Stimulated activated effector memory CD8-positive, alpha-beta T cell treated with anti-CD3 and anti-CD28 coated beads, Interleukin-12 subunit alpha, Interleukin-12 subunit beta, amount 100 ng/mL, for 72 hours (primary cell): ENCODE results near the gene COL4A6.

Experiments
- ATAC-seq: fragments of 150-1000 bp; cut with Tn5 transposase; 2 replicates; pipeline ENCODE4 v1.10.0; 2021
- DNase-seq, 2 donors: peaks; one replicate each; pipeline ENCODE4 v3.0.0; 2021 to 2022; ENCODE audit warnings: low spot score in 2 of 2
- H3K27ac Mint-ChIP-seq: one replicate; pipeline ENCODE4 v1.8.0; 2022; ENCODE audit warnings: mild to moderate bottlenecking, mixed read lengths
- H3K36me3 Mint-ChIP-seq: one replicate; pipeline ENCODE4 v1.8.0; 2022; ENCODE audit warnings: mild to moderate bottlenecking, mixed read lengths
- H3K4me1 Mint-ChIP-seq: one replicate; pipeline ENCODE4 v1.8.0; 2022; ENCODE audit warnings: mixed read lengths
- H3K4me3 Mint-ChIP-seq: one replicate; pipeline ENCODE4 v1.8.0; 2022; ENCODE audit warnings: mild to moderate bottlenecking, mixed read lengths
- H3K9me3 Mint-ChIP-seq: one replicate; pipeline ENCODE4 v1.8.0; 2022; ENCODE audit warnings: mixed read lengths

The COL4A6 gene

GRCh38 chrX:108285356-108285755, 152.9 kb downstream of the COL4A6 start:
- no peaks in the 10 kb centered on the region for H3K4me1 Mint-ChIP-seq
- H3K4me3 Mint-ChIP-seq: no peak overlapping the region
- H3K36me3 Mint-ChIP-seq: no peaks in the 10 kb centered on the region
- no peaks in the 10 kb centered on the region for H3K9me3 Mint-ChIP-seq
- DNase-seq (no peak), ATAC-seq (no peak)
- H3K27ac Mint-ChIP-seq: no peak overlapping the region

DNA sequence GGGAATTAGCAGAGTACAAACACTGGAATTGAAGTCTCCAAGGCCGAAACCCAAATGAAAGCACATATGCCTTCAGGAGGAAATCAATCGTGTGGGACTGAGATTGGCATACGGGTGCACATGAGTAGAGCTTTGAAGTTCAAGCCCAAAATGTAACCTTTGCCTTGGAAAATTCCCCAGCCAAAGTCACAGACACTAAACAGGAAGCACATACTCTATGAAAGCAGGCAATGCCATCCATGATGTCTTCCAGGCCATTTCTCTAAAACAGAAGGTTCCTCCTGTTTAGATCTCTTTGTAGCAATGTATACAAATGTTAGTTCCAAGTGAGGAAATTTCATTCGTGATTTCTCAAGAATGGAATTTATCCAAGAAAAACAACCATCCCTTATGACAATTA, 162.5 kb downstream of the COL4A6 start:
- Mint-ChIP-seq H3K27ac (no peak overlapping the region), H3K4me1 (no peaks in the 10 kb centered on the region), H3K9me3 (no peaks in the 10 kb centered on the region), H3K4me3 (no peak overlapping the region), H3K36me3 (no peaks in the 10 kb centered on the region)
- no peak for ATAC-seq
- DNase-seq: no peak

DNA sequence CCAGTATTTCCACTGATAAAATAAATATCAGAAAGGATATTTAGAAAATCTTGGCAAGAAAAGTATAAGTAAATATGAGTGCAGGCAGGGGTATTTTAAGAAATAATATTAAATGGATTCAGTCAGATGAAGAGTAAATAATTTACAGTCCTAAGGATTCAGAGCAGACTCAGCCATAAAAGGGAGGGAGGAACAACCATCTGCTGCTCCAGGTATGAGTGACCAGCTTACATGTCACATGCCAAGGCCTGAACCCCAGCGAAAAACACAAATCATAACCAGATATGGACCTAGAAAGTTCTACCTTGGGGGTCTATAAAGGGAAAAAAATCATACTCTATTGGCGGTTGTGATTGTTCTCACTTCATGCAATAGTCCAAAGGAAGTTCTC, 166.8 kb downstream of the COL4A6 start:
- no peak overlapping the region for H3K4me3 Mint-ChIP-seq
- no peaks in the 10 kb centered on the region for H3K9me3 Mint-ChIP-seq
- no peak overlapping the region for H3K27ac Mint-ChIP-seq
- H3K4me1 Mint-ChIP-seq: no peaks in the 10 kb centered on the region
- ATAC-seq: no peak
- DNase-seq: no peak
- H3K36me3 Mint-ChIP-seq: no peaks in the 10 kb centered on the region

DNA sequence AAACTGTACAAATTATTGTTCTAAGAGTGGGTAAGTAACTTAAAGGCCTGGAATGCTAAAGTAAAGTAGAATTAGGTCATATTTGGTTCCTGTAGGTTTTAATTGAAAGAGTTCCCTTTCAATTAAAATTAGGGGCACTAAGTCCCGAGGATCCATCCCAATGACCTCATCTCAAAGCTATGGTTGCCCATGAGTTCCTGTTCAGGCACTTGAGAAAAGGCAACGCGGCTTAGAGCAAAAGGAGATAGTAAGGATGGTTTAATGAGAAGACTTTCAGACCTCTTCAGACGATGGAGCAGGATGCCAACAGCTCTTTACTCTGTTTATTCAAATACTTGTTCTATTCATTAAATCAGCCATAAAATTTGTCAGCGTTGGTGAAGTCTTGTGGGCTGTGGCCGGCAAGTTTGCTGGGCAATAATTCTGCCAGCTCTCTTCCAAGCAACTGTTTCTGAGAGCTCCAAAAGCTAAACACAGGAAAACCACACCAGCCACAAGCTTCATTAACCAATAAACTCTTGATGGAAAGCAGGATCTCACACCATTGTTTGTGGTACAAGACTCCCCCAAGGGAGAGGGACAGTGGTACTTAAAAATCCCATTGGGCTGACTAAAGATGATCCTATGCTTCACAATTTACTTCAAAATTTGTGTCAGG, 167.4 kb downstream of the COL4A6 start:
- ATAC-seq (no peak), DNase-seq (no peak)
- Mint-ChIP-seq H3K27ac (no peak overlapping the region), H3K4me1 (no peaks in the 10 kb centered on the region), H3K9me3 (no peaks in the 10 kb centered on the region), H3K36me3 (no peaks in the 10 kb centered on the region), H3K4me3 (no peak overlapping the region)

DNA sequence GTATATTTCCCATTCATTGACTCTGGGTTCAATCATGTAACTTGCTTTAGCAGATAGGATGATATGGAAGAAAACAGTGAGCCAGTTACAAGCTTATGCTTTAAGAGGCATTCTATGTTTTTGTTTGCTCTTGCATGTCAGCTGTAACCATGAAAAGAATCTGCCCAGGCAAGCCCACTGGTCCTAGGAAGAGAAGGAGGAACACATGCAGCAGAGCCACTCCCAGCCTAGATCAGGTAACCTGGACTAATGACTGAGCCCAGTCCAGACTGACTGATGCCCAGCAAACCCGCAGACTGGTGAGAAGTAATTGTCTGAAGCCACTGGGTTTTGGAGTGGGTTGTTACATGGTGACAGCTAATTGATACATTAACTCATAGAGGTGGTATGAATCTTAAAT, 167.9 kb downstream of the COL4A6 start:
- no peak for ATAC-seq
- H3K27ac Mint-ChIP-seq: no peak overlapping the region
- no peaks in the 10 kb centered on the region for H3K36me3 Mint-ChIP-seq
- H3K9me3 Mint-ChIP-seq: no peaks in the 10 kb centered on the region
- no peak for DNase-seq
- no peak overlapping the region for H3K4me3 Mint-ChIP-seq
- no peaks in the 10 kb centered on the region for H3K4me1 Mint-ChIP-seq

GRCh38 chrX:108268434-108269080, 169.7 kb downstream of the COL4A6 start:
- ATAC-seq (no peak), DNase-seq (no peak)
- H3K36me3 Mint-ChIP-seq: no peaks in the 10 kb centered on the region
- H3K27ac Mint-ChIP-seq: no peak overlapping the region
- H3K9me3 Mint-ChIP-seq: no peaks in the 10 kb centered on the region
- no peaks in the 10 kb centered on the region for H3K4me1 Mint-ChIP-seq
- H3K4me3 Mint-ChIP-seq: no peak overlapping the region

DNA sequence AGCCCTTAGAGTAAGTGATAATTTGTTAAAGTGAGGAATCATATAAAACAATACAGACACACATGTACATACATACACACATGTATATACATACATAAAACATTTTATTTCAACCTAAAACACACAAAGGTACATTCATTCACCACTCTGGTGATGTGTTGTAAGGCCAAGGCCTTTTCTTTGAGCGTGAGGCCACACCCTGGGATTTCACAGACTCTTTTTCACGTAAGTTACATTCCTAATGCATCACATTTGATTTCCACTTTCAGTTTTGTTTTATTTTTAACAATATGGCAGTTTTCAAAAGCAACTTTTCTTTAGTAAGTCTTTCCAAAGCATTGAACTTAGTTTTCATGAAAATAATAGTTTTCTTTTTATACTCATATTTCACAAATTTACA, 170.7 kb downstream of the COL4A6 start:
- no peaks in the 10 kb centered on the region for H3K4me1 Mint-ChIP-seq
- H3K9me3 Mint-ChIP-seq: no peaks in the 10 kb centered on the region
- DNase-seq (no peak), ATAC-seq (no peak)
- H3K27ac Mint-ChIP-seq: no peak overlapping the region
- no peak overlapping the region for H3K4me3 Mint-ChIP-seq
- no peaks in the 10 kb centered on the region for H3K36me3 Mint-ChIP-seq

GRCh38 chrX:108264376-108264775, 173.8 kb downstream of the COL4A6 start:
- DNase-seq (no peak), ATAC-seq (no peak)
- H3K9me3 Mint-ChIP-seq: no peaks in the 10 kb centered on the region
- no peak overlapping the region for H3K4me3 Mint-ChIP-seq
- no peak overlapping the region for H3K27ac Mint-ChIP-seq
- no peaks in the 10 kb centered on the region for H3K4me1 Mint-ChIP-seq
- no peaks in the 10 kb centered on the region for H3K36me3 Mint-ChIP-seq

DNA sequence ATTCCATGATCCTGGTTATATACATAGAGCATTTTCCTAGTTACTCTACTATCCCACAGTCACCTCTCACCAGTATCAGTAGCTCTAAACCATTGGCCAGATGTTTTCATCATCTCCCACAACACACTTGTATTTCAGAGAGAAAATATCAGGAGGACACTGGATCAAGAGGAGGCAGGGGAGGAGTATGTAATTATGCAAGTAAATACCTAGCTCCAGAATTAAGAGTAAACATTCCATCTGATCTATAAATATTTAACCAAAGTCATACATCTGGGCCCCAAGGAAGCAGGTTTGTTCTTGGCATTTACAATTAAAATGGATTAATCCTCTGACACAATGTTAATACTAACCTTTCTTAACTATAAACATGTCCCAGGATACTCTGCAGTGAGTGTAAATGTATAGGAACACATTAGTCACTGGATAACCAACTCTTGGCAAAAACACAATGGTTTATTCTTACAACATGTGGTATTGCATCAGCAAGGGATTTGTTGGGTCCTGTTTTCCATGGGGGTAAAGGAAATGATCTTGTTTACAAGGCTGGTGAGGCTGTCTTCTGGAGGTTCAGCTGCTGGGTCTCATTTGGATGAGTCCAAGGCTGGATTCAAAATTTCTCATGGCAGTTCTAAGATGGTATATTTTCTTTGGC, 176.5 kb downstream of the COL4A6 start:
- Mint-ChIP-seq H3K36me3 (no peaks in the 10 kb centered on the region), H3K9me3 (no peaks in the 10 kb centered on the region), H3K4me3 (no peak overlapping the region), H3K4me1 (no peaks in the 10 kb centered on the region), H3K27ac (no peak overlapping the region)
- ATAC-seq: no peak
- DNase-seq: no peak

- Mint-ChIP-seq H3K36me3 (no peaks in the 10 kb centered on the region), H3K4me3 (no peak overlapping the region), H3K9me3 (no peaks in the 10 kb centered on the region), H3K27ac (no peak overlapping the region), H3K4me1 (no peaks in the 10 kb centered on the region)
- ATAC-seq: no peak
- DNase-seq: no peak
These were observed 180.7 kb downstream of the COL4A6 start for GRCh38 chrX:108257556-108257955.

DNA sequence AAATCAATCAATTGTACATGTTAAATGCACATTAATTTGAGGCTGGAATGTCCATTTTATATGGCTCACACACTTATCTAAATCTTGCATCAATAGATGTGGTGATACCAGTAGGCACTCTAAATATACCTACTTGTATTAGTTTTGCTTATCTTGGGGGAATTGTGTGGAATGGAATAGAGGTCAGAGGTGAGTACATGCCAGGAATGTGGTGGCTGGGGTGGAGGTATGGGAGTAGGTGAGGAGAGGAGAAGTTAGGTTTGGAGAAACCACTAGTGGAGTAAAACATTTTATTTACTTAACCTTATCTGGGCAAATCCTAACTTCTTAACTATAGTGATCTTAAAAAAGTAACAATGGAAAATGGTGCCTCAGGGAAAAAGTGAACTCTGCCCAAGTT, 183.6 kb downstream of the COL4A6 start:
- ATAC-seq (no peak), DNase-seq (no peak)
- Mint-ChIP-seq H3K36me3 (no peaks in the 10 kb centered on the region), H3K4me3 (no peak overlapping the region), H3K9me3 (no peaks in the 10 kb centered on the region), H3K27ac (no peak overlapping the region), H3K4me1 (no peaks in the 10 kb centered on the region)

GRCh38 chrX:108250654-108251579, 187.3 kb downstream of the COL4A6 start:
- no peaks in the 10 kb centered on the region for H3K36me3 Mint-ChIP-seq
- H3K27ac Mint-ChIP-seq: no peak overlapping the region

GRCh38 chrX:108246304-108246954, 191.8 kb downstream of the COL4A6 start:
- ATAC-seq (no peak), DNase-seq (no peak)
- H3K4me3 Mint-ChIP-seq: no peak overlapping the region
- no peak overlapping the region for H3K27ac Mint-ChIP-seq
- H3K9me3 Mint-ChIP-seq: no peaks in the 10 kb centered on the region
- H3K36me3 Mint-ChIP-seq: no peaks in the 10 kb centered on the region
- H3K4me1 Mint-ChIP-seq: no peaks in the 10 kb centered on the region

More at GRCh38 chrX:108250654-108251579, 187.3 kb downstream of the COL4A6 start:
- ATAC-seq (no peak), DNase-seq (no peak)
- Mint-ChIP-seq H3K4me3 (no peak overlapping the region), H3K9me3 (no peaks in the 10 kb centered on the region), H3K4me1 (no peaks in the 10 kb centered on the region)

- Mint-ChIP-seq H3K4me1 (no peaks in the 10 kb centered on the region), H3K4me3 (no peak overlapping the region), H3K36me3 (no peaks in the 10 kb centered on the region), H3K9me3 (no peaks in the 10 kb centered on the region), H3K27ac (no peak overlapping the region)
- ATAC-seq (no peak), DNase-seq (no peak)
These were observed 192.8 kb downstream of the COL4A6 start for GRCh38 chrX:108245462-108245861.

DNA sequence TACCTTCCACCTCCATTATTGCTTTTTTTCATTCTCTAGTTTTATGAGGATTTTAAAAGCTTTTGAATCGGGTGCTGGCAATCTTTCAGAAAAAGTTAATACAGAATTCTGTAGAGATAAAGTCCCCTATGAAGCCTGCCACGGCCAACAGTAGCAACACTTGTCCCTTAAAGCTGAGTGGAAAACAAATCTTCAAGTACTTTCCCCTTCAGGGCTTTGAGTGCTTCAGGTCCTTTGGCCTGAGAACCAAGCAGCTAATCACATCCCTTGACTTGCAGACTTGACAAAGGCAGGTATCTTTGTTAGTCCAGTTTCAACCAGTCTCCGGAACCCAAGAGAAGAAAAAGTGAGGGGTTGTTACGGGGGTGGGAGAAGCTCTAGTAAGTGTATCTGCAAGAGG, 202.2 kb downstream of the COL4A6 start:
- no peak for ATAC-seq
- no peak for DNase-seq
- Mint-ChIP-seq H3K36me3 (no peaks in the 10 kb centered on the region), H3K9me3 (no peaks in the 10 kb centered on the region), H3K4me3 (no peak overlapping the region), H3K27ac (no peak overlapping the region), H3K4me1 (no peaks in the 10 kb centered on the region)
